Esophagus squamous epithelium (tissue), 5 donors: ENCODE data around the gene ETV2. TPM values are rescaled to one million over a fixed set of nuclear protein-coding genes. Genes with fewer than 3 reads are reported as not detected.

Source experiments
- DNase-seq: peaks from one replicate; lab custom pipeline; 2025; lab: John Stamatoyannopoulos, UW
- H3K27ac ChIP-seq, 4 donors: fragments of 200-600 bp; sonication (generic); one replicate each; pipeline ENCODE4 v1.5.1; 2016 to 2019; ENCODE audit warnings: mild to moderate bottlenecking in 1 of 4
- H3K27me3 ChIP-seq, 4 donors: fragments of 200-600 bp; sonication (generic); 1 replicate in 3 of 4; 2 replicates in 1 of 4; pipeline versions ENCODE4 v1.5.1 to v1.6.0; 2017 to 2021; ENCODE audit warnings: antibody characterized with exemption in 1 of 4
- H3K36me3 ChIP-seq, 3 donors: fragments of 200-600 bp; sonication (generic); one replicate each; pipeline ENCODE4 v1.5.1; 2016 to 2019
- H3K4me1 ChIP-seq, 3 donors: fragments of 200-600 bp; sonication (generic); one replicate each; pipeline ENCODE4 v1.5.1; 2017 to 2019
- H3K4me3 ChIP-seq, 4 donors: fragments of 200-600 bp; sonication (generic); 1 replicate in 3 of 4; 2 replicates in 1 of 4; pipeline ENCODE4 v1.5.1; 2016 to 2019; ENCODE audit warnings: mild to moderate bottlenecking in 2 of 4, moderate library complexity in 1 of 4
- H3K9me3 ChIP-seq, 3 donors: fragments of 200-600 bp; sonication (generic); one replicate each; pipeline ENCODE4 v1.5.1; 2016 to 2019
- POLR2A ChIP-seq, 4 donors: fragments of 450-650 bp; IDR thresholded peaks; one replicate each; pipeline ENCODE4 v1.6.1; 2017; ENCODE audit warnings: antibody characterized with exemption in 4 of 4, mild to moderate bottlenecking in 4 of 4, moderate library complexity in 3 of 4
- WGBS, 2 donors: methylation state at CpG; one replicate each; pipeline ENCODE4 v1.1.5; 2018; 5-methylcytosine and 5-hydroxymethylcytosine counted together
- intact Hi-C: fragments of 100-400 bp; cut with DNase I; formaldehyde crosslinking; loops from one replicate; pipeline ENCODE4 v1.15.0; 2022
- total RNA-seq, 4 donors: library from RNA; depleted of rRNA; stranded (reverse); fragments of >200 nt; gene quantifications; one replicate each; pipeline ENCODE4 v1.1.0, GENCODE V29; 2016
- TF ChIP-seq, protein P1 (sequence below), 6 experiments: fragments of 450-650 bp in 4 of 6; fragments of 200-600 bp in 2 of 6; sonication (generic) in 2 of 6; IDR thresholded peaks; one replicate each; pipeline ENCODE4 v1.5.1; 2016 to 2019; ENCODE audit warnings: antibody characterized with exemption in 6 of 6, mild to moderate bottlenecking in 4 of 6, moderate library complexity in 4 of 6
- donor health status: DM: yes; HTN: yes; CAD: no.

Gene ETV2
- total RNA-seq, 4 donors from 2014 or later: 0.31 to 0.44 TPM; not detected in 2

DNA sequence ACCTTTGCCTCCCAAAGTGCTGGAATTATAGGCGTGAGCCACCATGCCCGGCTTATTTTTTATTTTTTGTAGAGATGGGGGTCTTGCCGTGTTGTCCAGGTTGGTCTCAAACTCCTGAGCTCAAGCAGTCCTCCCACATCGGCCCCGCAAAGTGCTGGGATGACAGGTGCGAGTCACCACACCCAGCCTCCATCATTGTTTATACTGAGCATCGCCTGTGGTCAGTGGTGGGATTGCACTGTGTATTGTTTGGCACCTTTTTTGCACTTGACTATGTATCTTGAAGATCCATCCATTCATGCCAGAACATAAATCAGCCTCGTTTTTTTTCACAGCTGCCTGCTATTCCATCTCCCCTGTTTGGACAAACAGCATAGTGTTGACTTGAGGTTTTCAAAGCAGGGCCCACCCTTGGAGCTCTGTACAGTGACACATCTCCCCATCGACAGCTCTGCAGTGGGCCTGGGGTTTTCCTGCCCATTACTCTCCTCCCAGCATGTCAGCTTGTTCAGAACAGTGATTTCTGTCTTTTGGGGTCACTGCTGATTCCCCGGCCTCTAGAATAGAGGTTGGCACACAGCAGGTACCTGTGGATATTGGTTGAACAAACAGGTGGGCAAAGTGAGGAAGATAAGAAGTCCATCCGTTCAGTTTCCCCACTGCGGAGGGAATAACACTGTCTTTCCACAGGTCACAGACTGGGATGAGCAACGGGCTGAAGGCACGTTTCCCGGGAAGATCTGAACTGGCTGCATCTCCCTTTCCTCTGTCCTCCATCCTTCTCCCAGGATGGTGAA, 16.6 kb downstream of the ETV2 start:
- DNase-seq: no peak
- no peak for TF ChIP-seq POLR2A (IDR thresholded peaks at IDR 0.05)
- TF ChIP-seq, protein P1, sequence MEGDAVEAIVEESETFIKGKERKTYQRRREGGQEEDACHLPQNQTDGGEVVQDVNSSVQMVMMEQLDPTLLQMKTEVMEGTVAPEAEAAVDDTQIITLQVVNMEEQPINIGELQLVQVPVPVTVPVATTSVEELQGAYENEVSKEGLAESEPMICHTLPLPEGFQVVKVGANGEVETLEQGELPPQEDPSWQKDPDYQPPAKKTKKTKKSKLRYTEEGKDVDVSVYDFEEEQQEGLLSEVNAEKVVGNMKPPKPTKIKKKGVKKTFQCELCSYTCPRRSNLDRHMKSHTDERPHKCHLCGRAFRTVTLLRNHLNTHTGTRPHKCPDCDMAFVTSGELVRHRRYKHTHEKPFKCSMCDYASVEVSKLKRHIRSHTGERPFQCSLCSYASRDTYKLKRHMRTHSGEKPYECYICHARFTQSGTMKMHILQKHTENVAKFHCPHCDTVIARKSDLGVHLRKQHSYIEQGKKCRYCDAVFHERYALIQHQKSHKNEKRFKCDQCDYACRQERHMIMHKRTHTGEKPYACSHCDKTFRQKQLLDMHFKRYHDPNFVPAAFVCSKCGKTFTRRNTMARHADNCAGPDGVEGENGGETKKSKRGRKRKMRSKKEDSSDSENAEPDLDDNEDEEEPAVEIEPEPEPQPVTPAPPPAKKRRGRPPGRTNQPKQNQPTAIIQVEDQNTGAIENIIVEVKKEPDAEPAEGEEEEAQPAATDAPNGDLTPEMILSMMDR (IDR thresholded peaks at IDR 0.05): peak in 1 of 6 experiments; percentile 28
- H3K4me1 ChIP-seq: no peaks in the 10 kb centered on the region
- no peak overlapping the region for H3K27ac ChIP-seq
- H3K9me3 ChIP-seq: no peaks in the 10 kb centered on the region
- no peak overlapping the region for H3K4me3 ChIP-seq
- WGBS, 2 donors: 75 to 83% methylated on average over 12 to 14 of the region's 15 CpGs
- no peaks in the 10 kb centered on the region for H3K27me3 ChIP-seq
- H3K36me3 ChIP-seq: peaks cover 9 to 100% (median 61%) of the 10 kb centered on the region in 3 donors
- intact Hi-C loops: no loop called here

DNA sequence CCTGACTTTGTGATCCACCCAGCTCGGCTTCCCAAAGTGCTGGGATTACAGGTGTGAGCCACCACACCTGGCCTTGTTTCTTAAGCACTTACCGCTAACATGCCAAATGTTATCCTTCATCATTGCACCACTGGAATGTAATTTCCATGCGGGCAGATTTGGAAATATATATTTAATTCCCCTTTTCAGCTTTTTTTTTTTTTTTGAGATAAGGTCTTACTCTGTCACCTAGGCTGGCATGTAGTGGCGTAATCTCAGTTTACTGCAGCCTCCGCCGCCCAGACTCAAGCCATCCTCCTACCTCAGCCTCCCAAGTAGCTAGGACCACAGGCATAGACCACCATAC, 20.4 kb downstream of the ETV2 start:
- Histone ChIP-seq H3K27ac (no peak overlapping the region), H3K4me1 (peaks cover 0 to 14% (median 0%) of the 10 kb centered on the region in 3 donors), H3K4me3 (no peak overlapping the region), H3K36me3 (peaks cover 9 to 88% (median 34%) of the 10 kb centered on the region in 3 donors), H3K9me3 (no peaks in the 10 kb centered on the region), H3K27me3 (no peaks in the 10 kb centered on the region)
- TF ChIP-seq, protein P1 (IDR thresholded peaks at IDR 0.05): no peak
- no peak for TF ChIP-seq POLR2A (IDR thresholded peaks at IDR 0.05)
- 97 to 98% methylated on average over 6 of the region's 6 CpGs for WGBS, 2 donors
- intact Hi-C loops: no loop called here
- DNase-seq: no peak

DNA sequence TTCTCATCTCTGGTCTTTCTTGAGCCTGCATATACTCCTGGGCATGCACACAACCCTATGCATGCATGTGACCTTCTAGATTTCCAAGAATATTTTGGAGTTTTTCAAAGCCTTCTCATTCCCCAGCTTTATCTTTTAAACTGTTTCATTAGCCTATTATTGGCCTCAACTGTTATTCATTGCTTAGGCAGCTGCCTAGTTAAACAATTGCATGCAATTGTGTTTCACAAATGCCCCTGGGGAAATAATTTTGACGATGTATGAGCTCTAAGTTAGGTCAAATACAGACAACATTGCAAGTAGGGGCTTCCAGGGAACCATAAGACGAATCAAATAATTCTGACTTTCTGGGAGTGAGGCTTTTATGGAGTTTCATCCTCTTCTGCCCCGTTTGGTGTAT, 22.4 kb downstream of the ETV2 start:
- 69 to 77% methylated on average over 3 of the region's 3 CpGs for WGBS, 2 donors
- H3K4me3 ChIP-seq: no peak overlapping the region
- intact Hi-C loops: no loop called here

DNA sequence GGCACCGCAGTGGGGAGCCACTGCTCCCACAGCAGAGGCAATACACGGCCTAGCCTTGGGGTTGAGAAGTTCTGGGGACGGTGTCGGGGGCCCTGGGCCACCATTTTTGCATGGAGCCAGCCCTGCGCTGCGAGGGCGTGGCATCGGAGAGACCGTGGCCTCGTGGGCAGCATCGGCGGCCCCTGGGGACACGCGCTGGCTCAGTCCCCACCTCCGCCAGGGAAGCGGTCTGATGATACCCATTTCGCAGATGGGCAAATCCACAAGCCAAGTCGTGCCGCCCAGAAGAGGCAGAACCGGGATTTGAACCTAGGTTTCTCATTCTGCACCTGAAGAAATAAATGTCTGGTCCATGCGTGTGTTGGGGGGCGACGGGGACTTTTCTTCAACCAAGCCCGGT, 23.6 kb downstream of the ETV2 start:
- TF ChIP-seq POLR2A (IDR thresholded peaks at IDR 0.05): no peak
- TF ChIP-seq, protein P1 (IDR thresholded peaks at IDR 0.05): no peak
- H3K9me3 ChIP-seq: no peaks in the 10 kb centered on the region
- intact Hi-C loops: no loop called here
- peaks cover 0 to 6% (median 0%) of the 10 kb centered on the region in 4 donors for H3K27me3 ChIP-seq
- no peak overlapping the region for H3K4me3 ChIP-seq
- 93 to 98% methylated on average over 5 to 23 of the region's 24 CpGs for WGBS, 2 donors
- H3K27ac ChIP-seq: no peak overlapping the region
- peaks cover 0 to 14% (median 0%) of the 10 kb centered on the region in 3 donors for H3K4me1 ChIP-seq
- peaks cover 0 to 56% (median 6%) of the 10 kb centered on the region in 3 donors for H3K36me3 ChIP-seq
- DNase-seq: no peak

More for the DNA sequence above, 22.4 kb downstream of the ETV2 start:
- Histone ChIP-seq H3K9me3 (no peaks in the 10 kb centered on the region), H3K36me3 (peaks cover 0 to 68% (median 18%) of the 10 kb centered on the region in 3 donors), H3K4me1 (peaks cover 0 to 14% (median 0%) of the 10 kb centered on the region in 3 donors), H3K27me3 (no peaks in the 10 kb centered on the region), H3K27ac (no peak overlapping the region)
- no peak for DNase-seq
- TF ChIP-seq, protein P1 (IDR thresholded peaks at IDR 0.05): no peak
- no peak for TF ChIP-seq POLR2A (IDR thresholded peaks at IDR 0.05)

DNA sequence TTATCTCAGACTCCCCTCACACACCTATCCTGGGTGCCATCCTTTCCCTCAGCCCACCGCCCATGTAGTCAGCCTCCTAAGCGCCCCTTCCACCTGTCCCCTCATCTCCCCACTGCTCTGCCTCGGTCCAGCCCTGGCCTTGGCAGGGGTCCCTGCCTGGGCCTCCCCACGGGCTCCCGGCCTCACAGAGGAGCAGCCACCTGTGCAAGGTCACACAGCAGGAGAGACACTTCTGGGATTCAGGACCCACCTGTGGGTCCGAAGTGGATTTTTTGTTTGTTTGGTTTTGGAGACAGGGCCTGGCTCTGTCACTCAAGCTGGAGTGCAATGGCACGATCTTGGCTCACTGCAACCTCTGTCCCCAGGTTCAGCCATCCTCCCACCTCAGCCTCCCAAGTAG, 24.1 kb downstream of the ETV2 start:
- Histone ChIP-seq H3K36me3 (peaks cover 0 to 52% (median 2%) of the 10 kb centered on the region in 3 donors), H3K27ac (no peak overlapping the region), H3K9me3 (no peaks in the 10 kb centered on the region), H3K27me3 (peaks cover 0 to 6% (median 0%) of the 10 kb centered on the region in 4 donors), H3K4me3 (no peak overlapping the region), H3K4me1 (peaks cover 0 to 14% (median 0%) of the 10 kb centered on the region in 3 donors)
- no peak for DNase-seq
- no peak for TF ChIP-seq POLR2A (IDR thresholded peaks at IDR 0.05)
- TF ChIP-seq, protein P1 (IDR thresholded peaks at IDR 0.05): no peak
- 75 to 83% methylated on average over 2 to 6 of the region's 7 CpGs for WGBS, 2 donors
- intact Hi-C loops: no loop called here
